SK-N-SH treated with all-trans-retinoic acid at 6 μM for 48 hours (cell line): ENCODE measurements around the gene KIF3B.

Source experiments
- ARNTL ChIP-seq: fragments of 450-650 bp; formaldehyde crosslinking; IDR thresholded peaks from 2 replicates; pipeline ENCODE4 v1.5.0; 2020; ENCODE audit warnings: low read depth, mild to moderate bottlenecking, moderate library complexity, borderline replicate concordance
- CREB5 ChIP-seq: fragments of 250-450 bp; sonication (Bioruptor Pico); IDR thresholded peaks from 2 replicates; pipeline ENCODE4 v1.5.1; 2020; ENCODE audit warnings: low read depth, mild to moderate bottlenecking, moderate library complexity
- CSDC2 ChIP-seq: fragments of 250-450 bp; sonication (Bioruptor Pico); IDR thresholded peaks from 2 replicates; pipeline ENCODE4 v1.5.0; 2020; ENCODE audit warnings: mild to moderate bottlenecking, moderate library complexity
- CSRNP3 ChIP-seq: fragments of 250-450 bp; sonication (Bioruptor Pico); IDR thresholded peaks from 2 replicates; pipeline ENCODE4 v1.5.1; 2021; ENCODE audit warnings: mild to moderate bottlenecking, moderate library complexity
- ESRRG ChIP-seq: fragments of 250-450 bp; sonication (Bioruptor Pico); IDR thresholded peaks from 2 replicates; pipeline ENCODE4 v1.6.1; 2021; ENCODE audit warnings: mild to moderate bottlenecking
- ISL1 ChIP-seq: fragments of 250-450 bp; sonication (Bioruptor Pico); IDR thresholded peaks from 2 replicates; pipeline ENCODE4 v2.1.2; 2022; ENCODE audit warnings: mild to moderate bottlenecking, moderate library complexity
- OSR1 ChIP-seq: fragments of 250-450 bp; sonication (Bioruptor Pico); IDR thresholded peaks from 2 replicates; pipeline ENCODE4 v1.8.0; 2022; ENCODE audit warnings: moderate library complexity, mild to moderate bottlenecking, inconsistent platforms
- POU6F1 ChIP-seq: fragments of 250-450 bp; sonication (Bioruptor Pico); IDR thresholded peaks from 2 replicates; pipeline ENCODE4 v1.8.0; 2021; ENCODE audit warnings: low read depth, mild to moderate bottlenecking, moderate library complexity, borderline replicate concordance
- RARB ChIP-seq: fragments of 250-450 bp; sonication (Bioruptor Pico); IDR thresholded peaks from 2 replicates; pipeline ENCODE4 v1.8.0; 2021; ENCODE audit warnings: mild to moderate bottlenecking, moderate library complexity
- TCF4 ChIP-seq: fragments of 250-450 bp; sonication (Bioruptor Pico); IDR thresholded peaks from 2 replicates; pipeline ENCODE4 v1.8.0; 2021; ENCODE audit warnings: mild to moderate bottlenecking, moderate library complexity, borderline replicate concordance
- ZFP3 ChIP-seq: fragments of 250-450 bp; sonication (Bioruptor Pico); IDR thresholded peaks from 2 replicates; pipeline ENCODE4 v1.5.0; 2020; ENCODE audit warnings: mild to moderate bottlenecking, moderate library complexity
- ZFP30 ChIP-seq: fragments of 450-650 bp; formaldehyde crosslinking; IDR thresholded peaks from 2 replicates; pipeline ENCODE4 v1.5.0; 2022; ENCODE audit warnings: mild to moderate bottlenecking, moderate library complexity
- ZNF565 ChIP-seq: fragments of 450-650 bp; formaldehyde crosslinking; conservative IDR thresholded peaks from 2 replicates; pipeline ENCODE4 v1.5.0; 2020; ENCODE audit warnings: low read depth, mild to moderate bottlenecking, moderate library complexity
- ZNF70 ChIP-seq: fragments of 450-650 bp; formaldehyde crosslinking; IDR thresholded peaks from 2 replicates; pipeline ENCODE4 v1.5.0; 2020; ENCODE audit warnings: mild to moderate bottlenecking, moderate library complexity

- TF ChIP-seq OSR1, result no peak
- no peak for TF ChIP-seq TCF4
- no peak for TF ChIP-seq ESRRG (CRISPR knock-in tag)
- no peak for TF ChIP-seq ZNF565 (CRISPR knock-in tag)
- TF ChIP-seq ZFP3 (CRISPR knock-in tag), result no peak
- TF ChIP-seq CSRNP3, result no peak
- TF ChIP-seq CREB5 (CRISPR knock-in tag), result no peak
- no peak for TF ChIP-seq RARB
- no peak for TF ChIP-seq CSDC2 (CRISPR knock-in tag)
- TF ChIP-seq ARNTL, result no peak
- TF ChIP-seq ZFP30, result no peak
- no peak for TF ChIP-seq POU6F1 (CRISPR knock-in tag)
- TF ChIP-seq ZNF70 (CRISPR knock-in tag), result no peak
- no peak for TF ChIP-seq ISL1
Observed at GRCh38 chr20:32330555-32330897, 53.1 kb downstream of the KIF3B start.
